ENCODE results near the gene TEKTIP1. TPM values are rescaled to one million over a fixed set of nuclear protein-coding genes. Genes with fewer than 3 reads are reported as not detected.

The TEKTIP1 gene
- total RNA-seq, 1 experiment from 2014 or later: 0.49 TPM

DNA sequence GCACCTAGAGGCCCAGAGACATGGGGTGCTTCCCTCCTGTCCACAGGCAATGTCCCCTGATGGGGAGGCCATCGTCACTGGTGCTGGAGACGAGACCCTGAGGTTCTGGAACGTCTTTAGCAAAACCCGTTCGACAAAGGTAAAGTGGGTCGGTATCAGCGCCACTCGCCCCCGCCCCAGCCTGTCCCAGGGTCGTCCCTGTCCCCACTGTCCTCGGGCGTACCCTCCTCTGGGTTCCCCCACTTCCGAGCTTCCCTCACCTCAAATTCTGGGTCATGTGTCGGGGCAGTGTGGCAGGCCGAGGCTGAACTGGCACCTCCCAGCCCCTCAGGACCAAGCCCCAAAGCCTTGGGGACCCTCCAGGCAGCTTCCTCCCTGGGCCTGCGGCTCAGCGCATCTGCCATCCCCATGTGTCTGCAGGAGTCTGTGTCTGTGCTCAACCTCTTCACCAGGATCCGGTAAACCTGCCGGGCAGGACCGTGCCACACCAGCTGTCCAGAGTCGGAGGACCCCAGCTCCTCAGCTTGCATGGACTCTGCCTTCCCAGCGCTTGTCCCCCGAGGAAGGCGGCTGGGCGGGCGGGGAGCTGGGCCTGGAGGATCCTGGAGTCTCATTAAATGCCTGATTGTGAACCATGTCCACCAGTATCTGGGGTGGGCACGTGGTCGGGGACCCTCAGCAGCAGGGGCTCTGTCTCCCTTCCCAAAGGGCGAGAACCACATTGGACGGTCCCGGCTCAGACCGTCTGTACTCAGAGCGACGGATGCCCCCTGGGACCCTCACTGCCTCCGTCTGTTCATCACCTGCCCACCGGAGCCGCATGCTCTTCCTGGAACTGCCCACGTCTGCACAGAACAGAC lies 4.4 kb upstream of the TEKTIP1 start:
- TF ChIP-seq, protein P1, sequence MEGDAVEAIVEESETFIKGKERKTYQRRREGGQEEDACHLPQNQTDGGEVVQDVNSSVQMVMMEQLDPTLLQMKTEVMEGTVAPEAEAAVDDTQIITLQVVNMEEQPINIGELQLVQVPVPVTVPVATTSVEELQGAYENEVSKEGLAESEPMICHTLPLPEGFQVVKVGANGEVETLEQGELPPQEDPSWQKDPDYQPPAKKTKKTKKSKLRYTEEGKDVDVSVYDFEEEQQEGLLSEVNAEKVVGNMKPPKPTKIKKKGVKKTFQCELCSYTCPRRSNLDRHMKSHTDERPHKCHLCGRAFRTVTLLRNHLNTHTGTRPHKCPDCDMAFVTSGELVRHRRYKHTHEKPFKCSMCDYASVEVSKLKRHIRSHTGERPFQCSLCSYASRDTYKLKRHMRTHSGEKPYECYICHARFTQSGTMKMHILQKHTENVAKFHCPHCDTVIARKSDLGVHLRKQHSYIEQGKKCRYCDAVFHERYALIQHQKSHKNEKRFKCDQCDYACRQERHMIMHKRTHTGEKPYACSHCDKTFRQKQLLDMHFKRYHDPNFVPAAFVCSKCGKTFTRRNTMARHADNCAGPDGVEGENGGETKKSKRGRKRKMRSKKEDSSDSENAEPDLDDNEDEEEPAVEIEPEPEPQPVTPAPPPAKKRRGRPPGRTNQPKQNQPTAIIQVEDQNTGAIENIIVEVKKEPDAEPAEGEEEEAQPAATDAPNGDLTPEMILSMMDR (IDR thresholded peaks at IDR 0.05; ENCODE audit: unreplicated experiment): no peak
- peaks cover 61% of the 10 kb centered on the region for H3K36me3 Mint-ChIP-seq (ENCODE audit: insufficient read depth, unreplicated experiment)
- ChIA-PET CTCF (interaction anchor here (1.4 kb wide), 1 partner anchor 62 kb away, joined by 3 read pairs; no protein-coding TSS in a partner anchor), POLR2A (interaction anchor here (0.9 kb wide), 1 partner anchor 24 kb away, joined by 3 read pairs; no protein-coding TSS in a partner anchor)
- H3K27me3 Mint-ChIP-seq (ENCODE audit: insufficient read depth, unreplicated experiment): no peaks in the 10 kb centered on the region
- no peaks in the 10 kb centered on the region for H3K4me1 Mint-ChIP-seq (ENCODE audit: insufficient read depth, unreplicated experiment)
- intact Hi-C loops (cut with micrococcal nuclease): no loop called here
- H3K9me3 Mint-ChIP-seq (ENCODE audit: unreplicated experiment): no peaks in the 10 kb centered on the region
- no peak overlapping the region for H3K27ac Mint-ChIP-seq (ENCODE audit: low read depth, unreplicated experiment)
- BruUV-seq (replicated peaks): TSS peak; percentile 35
- H3K4me3 Mint-ChIP-seq (ENCODE audit: unreplicated experiment): no peak overlapping the region
- DNase-seq (ENCODE audit: unreplicated experiment): no peak

DNA sequence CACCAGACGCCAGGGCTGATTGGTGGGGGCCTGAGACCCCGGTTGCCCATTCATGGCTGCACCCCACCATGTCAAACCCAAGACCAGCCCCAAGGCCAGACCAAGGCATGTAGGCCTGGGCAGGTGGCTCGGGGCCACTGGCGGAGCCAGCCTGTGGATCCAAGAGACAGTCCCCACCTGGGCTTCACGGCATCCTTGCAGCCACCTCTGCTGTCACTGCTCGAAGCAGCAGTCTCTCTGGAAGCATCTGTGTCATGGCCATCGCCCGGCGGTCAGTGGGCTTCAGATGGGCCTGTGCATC lies 3.8 kb upstream of the TEKTIP1 start:
- Mint-ChIP-seq H3K9me3 (ENCODE audit: unreplicated experiment) (no peaks in the 10 kb centered on the region), H3K36me3 (ENCODE audit: insufficient read depth, unreplicated experiment) (peaks cover 63% of the 10 kb centered on the region), H3K4me1 (ENCODE audit: insufficient read depth, unreplicated experiment) (no peaks in the 10 kb centered on the region), H3K27ac (ENCODE audit: low read depth, unreplicated experiment) (no peak overlapping the region), H3K4me3 (ENCODE audit: unreplicated experiment) (no peak overlapping the region), H3K27me3 (ENCODE audit: insufficient read depth, unreplicated experiment) (no peaks in the 10 kb centered on the region)
- DNase-seq (ENCODE audit: unreplicated experiment): no peak
- no TSS peak for BruUV-seq (replicated peaks)
- intact Hi-C loops (cut with micrococcal nuclease): no loop called here
- POLR2A ChIA-PET: no interaction called here
- TF ChIP-seq, protein P1 (IDR thresholded peaks at IDR 0.05; ENCODE audit: unreplicated experiment): no peak
- CTCF ChIA-PET: no interaction called here

DNA sequence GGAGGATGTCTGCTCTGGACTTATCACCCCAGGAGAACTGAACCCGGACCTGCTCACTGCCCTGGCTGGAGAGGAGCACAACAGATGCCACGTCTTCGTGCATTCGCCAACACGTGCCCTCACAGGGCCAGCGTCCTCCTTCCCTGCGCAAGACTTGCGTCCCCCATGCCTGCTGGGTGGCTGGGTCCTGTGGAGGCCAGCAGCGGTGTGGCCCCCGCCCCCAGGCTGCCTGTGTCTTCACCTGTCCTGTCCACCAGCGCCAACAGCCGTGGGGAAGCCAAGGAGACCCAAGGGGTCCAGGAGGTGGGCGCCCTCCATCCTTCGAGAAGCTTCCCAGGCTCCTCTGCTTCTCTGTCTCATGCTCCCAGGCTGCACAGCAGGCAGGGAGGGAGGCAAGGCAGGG lies 3.4 kb upstream of the TEKTIP1 start:
- TF ChIP-seq, protein P1 (IDR thresholded peaks at IDR 0.05; ENCODE audit: unreplicated experiment): no peak
- DNase-seq (ENCODE audit: unreplicated experiment): no peak
- Mint-ChIP-seq H3K27ac (ENCODE audit: low read depth, unreplicated experiment) (no peak overlapping the region), H3K27me3 (ENCODE audit: insufficient read depth, unreplicated experiment) (no peaks in the 10 kb centered on the region), H3K36me3 (ENCODE audit: insufficient read depth, unreplicated experiment) (peaks cover 63% of the 10 kb centered on the region), H3K4me3 (ENCODE audit: unreplicated experiment) (no peak overlapping the region), H3K9me3 (ENCODE audit: unreplicated experiment) (no peaks in the 10 kb centered on the region), H3K4me1 (ENCODE audit: insufficient read depth, unreplicated experiment) (no peaks in the 10 kb centered on the region)
- CTCF ChIA-PET: no interaction called here
- intact Hi-C loops (cut with micrococcal nuclease): no loop called here
- POLR2A ChIA-PET: no interaction called here
- no TSS peak for BruUV-seq (replicated peaks)

DNA sequence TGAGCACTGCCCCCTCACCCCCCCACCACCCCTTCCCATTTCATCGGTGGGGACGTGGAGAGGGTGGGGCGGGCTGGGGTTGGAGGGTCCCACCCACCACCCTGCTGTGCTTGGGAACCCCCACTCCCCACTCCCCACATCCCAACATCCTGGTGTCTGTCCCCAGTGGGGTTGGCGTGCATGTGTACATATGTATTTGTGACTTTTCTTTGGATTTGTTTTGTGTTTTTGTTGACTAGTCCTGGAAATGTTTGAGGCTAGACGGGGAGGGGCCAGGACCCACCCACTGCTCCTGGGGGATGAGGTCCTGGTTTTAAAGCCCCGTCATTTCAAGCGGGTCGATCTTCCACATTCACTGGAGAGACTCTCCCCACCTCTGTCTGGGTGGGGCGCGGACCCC lies 3.0 kb upstream of the TEKTIP1 start:
- intact Hi-C loops (cut with micrococcal nuclease): no loop called here
- Mint-ChIP-seq H3K4me3 (ENCODE audit: unreplicated experiment) (no peak overlapping the region), H3K4me1 (ENCODE audit: insufficient read depth, unreplicated experiment) (no peaks in the 10 kb centered on the region), H3K36me3 (ENCODE audit: insufficient read depth, unreplicated experiment) (peaks cover 63% of the 10 kb centered on the region), H3K9me3 (ENCODE audit: unreplicated experiment) (no peaks in the 10 kb centered on the region), H3K27ac (ENCODE audit: low read depth, unreplicated experiment) (no peak overlapping the region), H3K27me3 (ENCODE audit: insufficient read depth, unreplicated experiment) (no peaks in the 10 kb centered on the region)
- TF ChIP-seq, protein P1 (IDR thresholded peaks at IDR 0.05; ENCODE audit: unreplicated experiment): no peak
- DNase-seq (ENCODE audit: unreplicated experiment): no peak
- ChIA-PET POLR2A (no interaction called here), CTCF (no interaction called here)
- no TSS peak for BruUV-seq (replicated peaks)
